ENCODE data around the gene HECW1. TPM values are rescaled to one million over a fixed set of nuclear protein-coding genes. Genes with fewer than 3 reads are reported as not detected.

The HECW1 gene
- total and polyA plus RNA-seq, 2 of the 8 experiments (the other 6 are each of a cell fraction or from before 2014, with no cell fraction given) = 2.9 to 12.7 TPM

DNA sequence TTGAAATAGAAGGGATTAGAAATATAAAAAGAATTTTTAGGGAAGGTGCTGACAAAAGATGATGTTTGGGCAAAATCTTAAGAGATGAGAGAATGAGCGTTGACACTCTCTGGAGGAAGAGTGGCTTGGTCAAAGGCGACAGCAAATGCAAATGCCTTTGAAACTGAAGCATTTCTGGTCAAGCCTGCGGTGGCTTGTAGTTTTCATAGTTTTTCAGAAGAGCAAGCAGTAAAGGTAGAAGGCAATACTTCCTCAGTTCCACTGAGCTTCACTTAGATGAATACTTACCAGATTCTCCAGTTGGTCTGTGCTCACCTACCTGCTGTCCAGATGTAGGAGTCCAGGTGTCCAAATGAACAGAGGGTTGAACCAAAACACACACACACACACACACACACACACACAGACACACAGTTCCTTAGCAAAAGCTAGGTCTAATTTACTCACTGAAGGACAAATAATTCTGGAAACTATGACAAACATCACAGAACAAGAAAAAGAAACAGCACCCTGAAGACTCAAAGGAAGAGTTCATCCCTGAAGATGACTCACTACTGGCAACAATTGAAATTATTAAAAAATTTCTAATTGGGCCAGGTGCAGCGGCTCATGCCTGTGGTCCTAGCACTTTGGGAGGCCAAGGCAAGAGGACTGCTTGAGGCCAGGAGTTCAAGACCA lies 458.4 kb downstream of the HECW1 start (continued):
- no peak for TF ChIP-seq CHD7 (IDR thresholded peaks at IDR 0.05; ENCODE audit: insufficient replicate concordance, low read length)
- TF ChIP-seq, protein P1, sequence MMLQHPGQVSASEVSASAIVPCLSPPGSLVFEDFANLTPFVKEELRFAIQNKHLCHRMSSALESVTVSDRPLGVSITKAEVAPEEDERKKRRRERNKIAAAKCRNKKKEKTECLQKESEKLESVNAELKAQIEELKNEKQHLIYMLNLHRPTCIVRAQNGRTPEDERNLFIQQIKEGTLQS (IDR thresholded peaks at IDR 0.05; ENCODE audit: insufficient read depth, low read depth, low read length) = no peak
- TF ChIP-seq TAF1 (IDR thresholded peaks at IDR 0.05; ENCODE audit: low read depth, low read length) = no peak
- TF ChIP-seq RAD21 (IDR thresholded peaks at IDR 0.05 in 1 of 2, conservative IDR thresholded peaks at IDR 0.05 in 1 of 2; ENCODE audit: low read depth in 2 of 2, low read length in 2 of 2) = no peak

All from H1 (cell line).